D721Med (cell line): ENCODE measurements around the gene BRD3.

Experiments used
- DNase-seq: peaks from one replicate; pipeline ENCODE4 v3.0.0; 2011; ENCODE audit warnings: low spot score; ENCODE audit not compliant: insufficient read length
- FAIRE-seq: peaks from 2 replicates; lab custom pipeline; 2011; peaks lifted over from hg19 to GRCh38; lab: Jason Lieb, UNC
- TF ChIP-seq, protein P1 (sequence below): IDR thresholded peaks from 2 replicates; pipeline ENCODE4 v1.5.1; 2012; ENCODE audit warnings: mild to moderate bottlenecking, control low read depth; ENCODE audit not compliant: insufficient read depth; ENCODE audit errors: missing control alignments

Gene BRD3

DNA sequence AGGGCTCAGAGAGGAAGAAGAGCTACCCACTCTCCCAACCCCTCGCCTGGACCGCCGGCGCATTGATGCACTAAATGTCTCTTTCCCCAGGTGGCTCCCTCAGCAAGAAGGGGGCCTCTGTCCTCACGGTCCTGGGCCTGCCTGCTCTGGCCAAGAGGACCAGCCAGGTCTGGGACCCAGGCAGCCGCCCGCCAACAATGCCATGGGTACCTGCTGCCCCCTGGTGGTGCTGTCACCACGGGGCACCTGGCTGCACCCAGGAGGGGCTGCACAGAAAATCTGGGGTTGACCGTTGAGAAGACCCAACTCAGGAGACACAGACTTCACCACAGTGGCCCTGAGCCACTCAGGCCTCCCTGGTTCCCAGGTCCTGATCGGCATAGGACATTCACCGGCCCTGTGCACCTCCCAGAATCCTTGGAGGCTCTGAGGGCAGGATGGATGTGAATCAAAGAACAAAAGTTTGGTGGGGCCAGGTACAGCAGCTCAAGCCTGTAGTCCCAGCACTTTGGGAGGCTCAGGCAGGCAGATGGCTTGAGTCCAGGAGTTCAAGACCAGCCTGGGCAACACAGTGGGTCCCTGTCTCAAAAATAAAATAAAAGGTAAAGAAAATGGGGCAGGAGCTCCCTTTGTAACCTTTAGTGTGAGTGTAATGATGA, 73.3 kb downstream of the BRD3 start:
- DNase-seq = peak; percentile 87

DNA sequence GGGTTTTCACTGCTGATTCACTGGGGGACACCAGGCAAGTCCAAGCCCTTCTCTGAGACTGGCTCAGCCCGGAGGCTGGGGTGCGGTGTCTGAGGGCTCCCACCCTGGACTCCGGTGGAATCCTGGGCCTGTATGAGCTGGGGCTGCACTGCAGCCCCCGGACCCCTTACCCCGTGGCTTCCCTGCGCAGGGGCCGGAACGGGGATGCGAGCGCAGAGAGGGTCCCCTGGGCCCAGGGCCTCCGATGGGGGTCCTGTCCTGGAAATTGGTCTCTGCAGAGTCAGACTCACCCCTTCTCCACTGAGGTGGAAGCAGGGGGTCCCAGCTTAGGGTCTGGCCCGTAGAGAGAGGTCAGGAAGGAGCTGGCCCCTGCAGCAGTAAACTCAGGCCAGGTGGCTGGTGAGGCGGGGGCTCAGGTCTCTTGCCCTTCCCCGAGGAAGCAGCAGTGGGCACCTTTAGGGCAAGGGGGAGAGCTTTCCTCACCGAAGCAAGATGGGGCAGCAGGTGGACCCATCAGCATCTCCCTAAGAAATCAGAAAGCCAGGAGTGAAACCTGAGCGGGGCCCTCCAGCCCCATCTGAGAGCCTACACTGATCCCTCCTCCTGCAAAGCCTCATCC, 74.1 kb downstream of the BRD3 start:
- FAIRE-seq = no peak
- DNase-seq = no peak
- TF ChIP-seq, protein P1, sequence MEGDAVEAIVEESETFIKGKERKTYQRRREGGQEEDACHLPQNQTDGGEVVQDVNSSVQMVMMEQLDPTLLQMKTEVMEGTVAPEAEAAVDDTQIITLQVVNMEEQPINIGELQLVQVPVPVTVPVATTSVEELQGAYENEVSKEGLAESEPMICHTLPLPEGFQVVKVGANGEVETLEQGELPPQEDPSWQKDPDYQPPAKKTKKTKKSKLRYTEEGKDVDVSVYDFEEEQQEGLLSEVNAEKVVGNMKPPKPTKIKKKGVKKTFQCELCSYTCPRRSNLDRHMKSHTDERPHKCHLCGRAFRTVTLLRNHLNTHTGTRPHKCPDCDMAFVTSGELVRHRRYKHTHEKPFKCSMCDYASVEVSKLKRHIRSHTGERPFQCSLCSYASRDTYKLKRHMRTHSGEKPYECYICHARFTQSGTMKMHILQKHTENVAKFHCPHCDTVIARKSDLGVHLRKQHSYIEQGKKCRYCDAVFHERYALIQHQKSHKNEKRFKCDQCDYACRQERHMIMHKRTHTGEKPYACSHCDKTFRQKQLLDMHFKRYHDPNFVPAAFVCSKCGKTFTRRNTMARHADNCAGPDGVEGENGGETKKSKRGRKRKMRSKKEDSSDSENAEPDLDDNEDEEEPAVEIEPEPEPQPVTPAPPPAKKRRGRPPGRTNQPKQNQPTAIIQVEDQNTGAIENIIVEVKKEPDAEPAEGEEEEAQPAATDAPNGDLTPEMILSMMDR = no peak

More for the DNA sequence above, 73.3 kb downstream of the BRD3 start:
- TF ChIP-seq, protein P1 = peak; percentile 93
- no peak for FAIRE-seq

DNA sequence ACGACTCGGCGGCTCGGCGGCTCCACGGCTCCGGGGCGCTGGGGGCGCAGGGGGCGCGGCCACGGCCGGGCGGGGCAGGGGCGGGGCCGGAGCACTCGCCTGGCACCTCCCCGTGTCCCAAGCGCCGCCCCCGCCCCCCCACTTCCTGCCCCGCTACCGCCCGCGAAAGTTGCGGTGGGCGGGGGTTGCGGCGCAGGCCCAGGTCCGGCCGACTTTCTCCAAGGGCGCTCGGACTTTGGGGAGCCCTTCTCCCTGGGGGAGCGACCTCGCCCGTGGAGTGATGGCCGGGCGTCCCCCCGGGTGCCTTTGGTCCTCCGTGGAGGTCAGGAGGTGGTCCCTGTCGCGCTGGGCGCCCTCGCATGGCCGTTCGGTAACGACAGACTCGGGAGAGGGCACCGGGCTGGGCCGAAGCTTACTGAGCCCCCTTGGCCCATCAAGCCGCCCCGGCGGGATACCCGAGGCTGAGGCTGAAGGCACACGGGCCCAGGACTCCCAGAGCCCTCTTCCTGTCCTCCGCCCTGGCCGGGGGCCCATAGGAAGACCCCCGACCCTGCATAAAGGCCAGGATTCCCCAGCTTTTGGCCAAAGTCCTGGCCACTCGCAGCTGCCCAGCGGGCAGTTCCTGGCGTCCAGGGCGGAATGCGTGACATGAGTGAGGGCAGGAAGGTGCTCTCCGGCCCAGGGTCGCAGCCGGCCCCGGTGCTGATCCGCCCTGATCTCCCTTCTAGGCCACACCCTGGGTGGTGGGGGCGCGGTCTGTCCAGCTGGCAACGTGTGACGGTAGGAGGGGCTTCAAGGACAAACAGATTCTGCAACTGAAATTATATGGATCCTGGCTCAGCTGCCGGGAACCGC, 74.8 kb downstream of the BRD3 start:
- FAIRE-seq (no peak), DNase-seq (no peak)
- TF ChIP-seq, protein P1 = peak; percentile 47

DNA sequence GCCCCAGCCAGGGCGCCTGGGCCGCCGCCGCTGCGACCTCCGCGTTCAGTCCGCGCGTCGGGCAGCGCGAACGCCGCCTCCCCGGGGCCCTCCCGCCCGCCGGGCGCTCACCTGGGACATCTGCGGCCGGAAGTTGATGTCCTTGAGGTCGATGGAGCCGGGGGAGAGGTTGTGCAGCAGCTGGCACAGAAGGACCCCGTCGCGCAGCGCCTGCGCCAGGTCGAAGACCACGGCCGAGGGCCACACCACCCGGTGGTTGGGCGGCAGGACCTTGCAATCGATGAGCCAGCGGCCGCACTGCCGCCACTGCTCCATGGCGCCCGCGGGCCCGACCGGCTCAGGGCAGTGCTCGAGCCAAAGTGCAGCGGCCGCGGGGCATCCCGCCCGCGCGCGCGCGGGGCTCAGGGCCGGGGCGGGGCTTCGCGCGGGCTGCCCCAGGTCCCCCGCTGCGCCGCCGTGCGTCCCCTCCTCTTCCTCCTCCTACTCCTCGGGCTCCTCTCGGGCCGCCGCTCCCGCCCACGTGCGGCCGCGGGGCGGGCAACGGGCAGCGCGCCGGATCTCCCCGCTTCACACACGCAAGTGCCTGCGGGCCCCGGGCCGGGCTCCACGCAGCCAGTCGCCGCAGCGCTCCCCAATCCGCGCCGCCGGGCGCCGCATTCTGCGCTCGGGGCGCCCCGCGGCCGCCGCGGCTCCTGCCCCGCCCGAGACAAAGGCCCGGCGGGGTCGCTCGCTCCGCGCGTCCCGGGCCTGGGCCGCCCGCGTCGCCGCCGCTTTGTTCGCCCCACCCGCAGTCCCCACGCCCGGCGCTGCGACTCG, 75.7 kb downstream of the BRD3 start, which contains the start of gene VAV2:
Gene VAV2 (minus strand): TSS at position 361 of the 816 bp plus-strand sequence. CDS start 46 bp downstream, at position 315.
- no peak for FAIRE-seq
- no peak for DNase-seq
- TF ChIP-seq, protein P1 = no peak

DNA sequence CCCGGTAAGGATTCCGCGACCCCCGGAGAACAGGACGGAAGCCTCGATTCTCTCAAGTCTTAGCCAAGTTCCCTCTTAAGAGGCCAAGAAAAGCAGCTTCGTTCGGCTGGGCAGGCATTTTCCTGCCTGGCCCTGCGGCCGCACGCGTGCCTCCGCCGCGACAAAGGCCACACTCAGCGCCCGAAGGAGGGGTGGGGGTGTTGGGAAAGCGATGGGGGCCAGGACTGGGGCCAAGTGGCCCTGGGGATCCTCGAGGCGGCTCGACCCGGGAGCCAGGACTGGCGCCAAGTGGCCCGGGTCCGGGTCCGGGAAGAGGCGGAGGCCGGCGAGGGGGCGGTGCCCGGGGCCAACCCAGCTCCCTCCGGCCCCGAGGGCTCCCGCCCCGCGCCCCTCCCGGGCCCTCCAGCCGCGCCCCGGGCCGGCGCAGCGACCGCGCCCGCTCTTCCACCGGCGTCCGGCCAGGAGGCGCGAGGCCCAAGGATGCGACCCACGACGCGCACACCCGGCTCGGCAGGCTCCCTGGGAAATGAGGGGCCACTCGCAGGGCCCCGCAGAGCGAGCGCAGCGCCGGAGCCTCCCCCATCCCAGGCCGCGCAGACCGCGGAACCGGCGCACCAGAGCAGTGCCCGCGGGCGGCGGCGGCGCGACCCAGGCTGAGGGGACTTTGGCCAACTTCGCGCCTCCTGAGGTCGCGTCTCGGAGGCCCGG, 76.5 kb downstream of the BRD3 start:
- TF ChIP-seq, protein P1 = no peak
- FAIRE-seq = no peak
- DNase-seq = no peak
